ENCODE results near the gene PPP1R9A.

The PPP1R9A gene

GRCh38 chr7:95097291-95097690, 189.9 kb downstream of the PPP1R9A start:
- no peak overlapping the region for H3K27ac ChIP-seq (ENCODE audit: low read depth, low read length)
- no peak overlapping the region for H3K4me3 ChIP-seq (ENCODE audit: low read length)
- no peaks in the 10 kb centered on the region for H3K27me3 ChIP-seq (ENCODE audit: control insufficient read depth, low read length)
- no peaks in the 10 kb centered on the region for H3K4me1 ChIP-seq (ENCODE audit: control insufficient read depth, low read length)
- no peaks in the 10 kb centered on the region for H3K9me3 ChIP-seq (ENCODE audit: control insufficient read depth, insufficient read depth, low read length)
- no peaks in the 10 kb centered on the region for H3K36me3 ChIP-seq (ENCODE audit: control insufficient read depth, low read length)
- no peaks in the 10 kb centered on the region for H4K20me1 ChIP-seq (ENCODE audit: control insufficient read depth, insufficient read depth, low read depth, low read length)
- H3K9me2 ChIP-seq (replicated peaks; ENCODE audit: control insufficient read depth, low read length) = no peaks in the 10 kb centered on the region; the same call in 1 of the 2 replicates
- H3K4me2 ChIP-seq (ENCODE audit: low read length) = no peak overlapping the region
- no peaks in the 10 kb centered on the region for H3K79me2 ChIP-seq (ENCODE audit: control insufficient read depth, low read length)
- no peaks in the 10 kb centered on the region for H3F3A ChIP-seq (ENCODE audit: control insufficient read depth, insufficient read depth)
- TF ChIP-seq CTCF (IDR thresholded peaks at IDR 0.05; ENCODE audit: low read depth, low read length, poor library complexity, severe bottlenecking) = no peak
- TF ChIP-seq EZH2phosphoT487 (IDR thresholded peaks at IDR 0.05; ENCODE audit: borderline replicate concordance, low read length) = no peak

GRCh38 chr7:95097851-95098250, 190.5 kb downstream of the PPP1R9A start:
- Histone ChIP-seq H3F3A (ENCODE audit: control insufficient read depth, insufficient read depth) (no peaks in the 10 kb centered on the region), H3K79me2 (ENCODE audit: control insufficient read depth, low read length) (no peaks in the 10 kb centered on the region)

DNA sequence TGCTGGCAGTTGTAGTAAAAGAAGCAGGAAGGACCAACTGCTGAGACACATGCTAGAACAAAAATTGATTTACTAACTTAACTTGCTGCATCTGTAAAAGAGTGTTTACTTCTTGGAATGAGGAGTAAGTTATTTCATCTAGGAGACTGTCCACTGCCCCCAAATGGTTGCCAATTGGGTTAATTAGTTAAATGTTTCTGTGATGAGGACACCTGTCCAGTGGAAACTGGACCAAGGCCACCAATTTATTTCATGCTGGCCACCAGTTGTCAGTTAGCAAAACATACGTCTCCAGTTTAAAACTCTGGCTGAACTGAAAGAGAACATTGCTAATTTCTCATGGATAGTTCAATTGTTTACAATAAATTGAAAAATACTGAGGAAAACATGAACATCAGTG, 191.7 kb downstream of the PPP1R9A start:
- Histone ChIP-seq H3K36me3 (ENCODE audit: control insufficient read depth, low read length) (no peaks in the 10 kb centered on the region), H3K27me3 (ENCODE audit: control insufficient read depth, low read length) (no peaks in the 10 kb centered on the region), H3K9me3 (ENCODE audit: control insufficient read depth, insufficient read depth, low read length) (no peaks in the 10 kb centered on the region), H3K79me2 (ENCODE audit: control insufficient read depth, low read length) (no peaks in the 10 kb centered on the region), H3K4me2 (ENCODE audit: low read length) (no peak overlapping the region), H3K4me1 (ENCODE audit: control insufficient read depth, low read length) (no peaks in the 10 kb centered on the region), H4K20me1 (ENCODE audit: control insufficient read depth, insufficient read depth, low read depth, low read length) (no peaks in the 10 kb centered on the region), H3K4me3 (ENCODE audit: low read length) (no peak overlapping the region), H3F3A (ENCODE audit: control insufficient read depth, insufficient read depth) (no peaks in the 10 kb centered on the region), H3K9me2 (replicated peaks; ENCODE audit: control insufficient read depth, low read length) (no peaks in the 10 kb centered on the region; the same call in 1 of the 2 replicates), H3K27ac (ENCODE audit: low read depth, low read length) (no peak overlapping the region)
- TF ChIP-seq CTCF (IDR thresholded peaks at IDR 0.05; ENCODE audit: low read depth, low read length, poor library complexity, severe bottlenecking) (no peak), EZH2phosphoT487 (IDR thresholded peaks at IDR 0.05; ENCODE audit: borderline replicate concordance, low read length) (no peak)

More at GRCh38 chr7:95097851-95098250, 190.5 kb downstream of the PPP1R9A start:
- H3K36me3 ChIP-seq (ENCODE audit: control insufficient read depth, low read length) = no peaks in the 10 kb centered on the region
- no peak for TF ChIP-seq CTCF (IDR thresholded peaks at IDR 0.05; ENCODE audit: low read depth, low read length, poor library complexity, severe bottlenecking)
- no peak for TF ChIP-seq EZH2phosphoT487 (IDR thresholded peaks at IDR 0.05; ENCODE audit: borderline replicate concordance, low read length)
- H3K4me2 ChIP-seq (ENCODE audit: low read length) = no peak overlapping the region
- no peak overlapping the region for H3K4me3 ChIP-seq (ENCODE audit: low read length)
- H3K9me3 ChIP-seq (ENCODE audit: control insufficient read depth, insufficient read depth, low read length) = no peaks in the 10 kb centered on the region
- no peaks in the 10 kb centered on the region for H4K20me1 ChIP-seq (ENCODE audit: control insufficient read depth, insufficient read depth, low read depth, low read length)
- H3K27ac ChIP-seq (ENCODE audit: low read depth, low read length) = no peak overlapping the region
- no peaks in the 10 kb centered on the region for H3K27me3 ChIP-seq (ENCODE audit: control insufficient read depth, low read length)
- no peaks in the 10 kb centered on the region; the same call in 1 of the 2 replicates for H3K9me2 ChIP-seq (replicated peaks; ENCODE audit: control insufficient read depth, low read length)
- no peaks in the 10 kb centered on the region for H3K4me1 ChIP-seq (ENCODE audit: control insufficient read depth, low read length)

All from DOHH2 (cell line).